GM19099 (cell line): ENCODE results near the gene DYNLRB1.

Source experiments
- POLR2A ChIP-seq: IDR thresholded peaks from 3 replicates; pipeline ENCODE4 v1.6.1; 2011; ENCODE audit warnings: low read depth; ENCODE audit not compliant: insufficient read length; ENCODE audit errors: extremely low read depth

The DYNLRB1 gene

DNA sequence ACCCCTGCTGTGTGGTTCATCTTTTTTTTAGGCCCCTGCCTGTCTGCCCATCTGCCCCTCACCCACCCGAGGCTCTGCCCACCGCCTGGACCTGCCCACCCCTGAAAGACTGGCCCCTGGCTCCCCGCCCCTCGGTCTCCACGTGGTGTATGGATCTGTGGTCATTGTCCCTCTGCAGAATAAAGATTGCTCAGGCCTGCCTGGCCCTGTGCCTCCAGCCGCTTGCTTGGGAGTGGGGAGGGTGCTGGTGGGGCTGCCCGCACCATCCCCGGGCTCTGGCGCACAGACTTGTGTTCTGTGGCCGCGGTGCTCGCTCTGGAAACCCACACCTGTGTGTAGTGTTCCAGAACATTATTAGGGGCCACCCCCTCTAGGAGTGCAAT lies 43.9 kb downstream of the DYNLRB1 start:
- TF ChIP-seq POLR2A = no peak

DNA sequence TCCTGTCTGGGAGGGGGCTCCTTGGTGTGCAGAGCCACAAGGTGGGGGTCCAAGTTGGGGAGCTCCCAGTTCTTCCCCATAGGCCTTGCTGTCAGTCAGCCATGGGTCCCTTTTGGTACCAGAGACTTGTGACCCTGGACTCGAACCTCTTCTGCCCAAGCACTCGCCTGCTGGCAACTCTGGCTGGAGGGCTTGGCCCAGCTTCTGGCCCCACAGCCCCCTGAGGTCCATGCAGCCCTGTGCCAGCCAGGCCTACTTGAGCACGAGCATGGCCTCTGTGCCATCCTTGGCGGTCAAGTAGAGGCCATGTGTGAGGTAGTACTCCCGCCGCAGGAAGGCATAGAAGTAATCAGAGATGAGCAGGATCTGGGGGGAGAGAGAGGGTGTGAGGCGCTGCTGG lies 44.4 kb downstream of the DYNLRB1 start:
- no peak for TF ChIP-seq POLR2A

DNA sequence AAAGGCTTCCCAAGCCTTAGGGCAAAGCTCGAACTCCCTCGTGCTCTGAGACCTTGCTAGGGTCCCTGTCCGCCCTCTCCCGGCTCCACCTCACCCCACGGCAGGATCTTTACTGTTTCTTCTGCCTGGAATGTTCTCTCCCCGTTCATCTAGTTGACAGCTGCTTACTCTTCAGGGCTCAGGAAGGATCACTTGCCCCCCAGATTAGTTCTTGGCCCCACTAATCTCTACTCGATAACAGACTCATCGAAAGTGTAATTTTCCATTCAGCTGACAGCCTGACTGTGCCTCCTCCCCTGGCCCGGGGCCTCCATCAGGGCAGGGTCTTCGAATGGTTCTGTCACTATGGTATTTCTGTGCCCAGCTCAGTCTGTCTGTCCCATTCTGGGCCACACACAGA lies 45.4 kb downstream of the DYNLRB1 start:
- TF ChIP-seq POLR2A = no peak

DNA sequence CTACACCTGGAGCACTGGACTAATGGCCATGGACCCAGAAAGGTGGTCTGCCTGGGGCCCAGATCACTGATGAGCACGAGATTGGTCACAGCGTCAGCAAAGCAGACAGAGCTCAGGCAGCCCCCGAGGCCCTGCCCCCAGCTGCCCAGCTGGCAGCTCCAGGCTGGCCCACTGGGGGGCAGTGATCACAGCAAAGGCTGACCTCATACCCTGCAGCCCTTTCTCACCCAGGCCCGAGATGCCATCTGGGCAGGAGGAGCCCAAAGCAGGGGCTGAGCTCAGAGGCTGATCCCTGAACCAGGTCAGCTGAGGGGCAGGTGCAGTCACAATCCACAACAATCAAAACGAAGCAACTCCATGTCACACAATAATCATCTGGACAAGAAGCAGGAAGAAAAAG lies 46.4 kb downstream of the DYNLRB1 start:
- no peak for TF ChIP-seq POLR2A

DNA sequence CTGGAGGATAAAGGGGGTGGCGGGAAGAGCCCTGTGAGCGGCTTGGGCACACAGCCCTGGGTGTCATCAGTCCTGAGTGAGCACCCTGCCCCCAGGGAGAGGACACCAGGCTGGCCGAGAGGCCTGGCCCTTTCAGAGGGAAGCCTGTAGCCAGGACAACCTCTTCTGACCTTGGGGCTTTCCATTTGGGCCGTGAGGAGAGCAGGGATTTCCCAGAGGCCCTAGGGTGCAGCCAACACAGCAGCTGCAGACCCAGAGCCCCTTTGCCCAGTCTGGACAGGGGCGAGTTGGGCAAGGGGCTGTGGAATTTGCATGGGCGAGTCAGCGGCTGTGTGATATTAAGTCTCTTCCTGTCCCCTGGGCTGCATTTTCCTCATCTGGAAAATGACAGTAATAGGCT lies 48.6 kb downstream of the DYNLRB1 start:
- TF ChIP-seq POLR2A = no peak

DNA sequence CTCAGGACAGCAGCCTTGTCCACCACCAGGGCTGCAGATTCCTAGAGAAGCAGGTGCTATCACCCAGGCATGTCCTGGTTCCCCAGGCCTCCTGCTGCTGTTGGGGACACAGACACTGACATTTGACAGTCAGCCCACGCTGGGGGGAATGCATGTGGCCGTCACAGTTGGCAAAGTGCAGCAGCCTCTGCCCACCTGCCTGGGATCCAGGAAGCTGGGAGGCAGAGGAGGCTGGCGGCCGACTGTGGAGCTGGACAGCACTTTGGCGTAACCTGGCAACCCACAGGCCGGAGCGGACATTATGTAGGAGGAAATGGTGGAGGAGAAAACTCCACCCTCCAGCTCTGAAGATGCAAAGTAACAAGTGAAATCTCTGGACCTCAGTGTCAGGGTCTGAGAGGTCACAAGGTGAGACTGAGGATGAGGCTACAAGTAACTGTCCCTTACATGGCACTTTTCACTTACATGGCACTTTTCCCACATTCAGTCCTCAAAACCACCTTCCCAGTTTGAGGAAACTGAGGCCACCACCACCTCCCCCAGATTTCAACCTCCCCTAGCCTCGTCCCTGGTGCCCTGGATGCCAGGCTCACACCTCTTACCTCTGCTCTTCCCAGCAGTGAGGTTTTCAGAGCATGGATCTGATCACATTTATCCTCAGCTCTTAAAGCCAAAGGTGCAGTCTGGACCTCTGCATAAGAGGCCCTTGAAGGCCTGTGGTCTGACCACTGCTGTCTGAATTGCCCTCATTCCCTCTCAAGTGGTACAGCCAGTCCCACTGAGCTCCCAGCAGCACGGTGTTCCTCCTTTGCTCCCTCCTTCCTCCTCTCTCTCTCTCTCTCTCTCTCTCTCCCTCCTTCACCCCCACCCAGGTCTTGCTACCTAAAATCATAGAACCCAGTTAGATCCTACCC lies 51.0 kb downstream of the DYNLRB1 start:
- TF ChIP-seq POLR2A = no peak

DNA sequence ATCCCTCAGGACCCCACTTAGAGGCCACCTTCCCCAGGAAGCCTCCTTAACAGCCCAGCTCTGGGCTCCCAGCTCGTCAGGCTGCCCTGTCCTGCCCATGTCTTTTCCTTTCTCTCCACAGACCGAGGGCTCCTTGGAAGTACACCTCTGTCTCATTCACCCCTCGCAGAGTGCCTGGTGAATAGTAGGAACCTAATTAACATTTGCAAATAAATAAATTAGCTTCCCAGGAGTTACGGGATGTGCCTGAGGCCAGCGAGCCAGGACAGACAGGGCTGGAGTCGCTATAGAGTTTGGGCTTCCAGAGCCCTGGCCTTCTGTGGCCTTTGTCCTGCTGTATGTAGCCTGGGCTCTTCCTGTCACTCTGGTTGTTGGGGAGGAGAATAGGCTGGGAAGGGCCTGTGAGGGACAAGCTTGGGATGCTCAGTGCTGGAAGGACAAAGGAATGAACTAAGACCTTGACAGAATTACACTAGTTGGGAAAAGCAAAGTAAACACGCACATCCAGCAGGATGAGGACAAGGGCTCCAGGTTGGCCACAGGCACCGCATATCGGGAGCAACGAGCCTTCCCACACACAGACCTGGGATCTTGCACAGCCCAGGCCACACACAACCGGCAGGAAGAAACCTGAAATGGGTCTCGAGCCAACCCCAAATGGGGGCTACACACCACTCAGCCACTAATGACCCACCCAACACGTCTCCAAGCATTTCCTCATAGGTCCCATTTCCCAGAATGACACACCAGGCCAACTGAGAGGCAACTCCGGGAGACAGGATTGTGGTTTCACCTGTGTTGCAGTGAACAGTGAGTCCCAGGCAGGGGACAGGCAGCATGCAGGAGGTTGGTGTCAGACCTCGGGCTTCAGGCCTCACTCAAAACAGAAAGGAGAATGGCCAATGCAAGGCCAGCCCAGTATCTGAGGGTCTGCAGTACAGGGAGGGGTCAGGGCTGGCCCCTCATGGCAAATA lies 52.0 kb downstream of the DYNLRB1 start:
- TF ChIP-seq POLR2A = no peak

DNA sequence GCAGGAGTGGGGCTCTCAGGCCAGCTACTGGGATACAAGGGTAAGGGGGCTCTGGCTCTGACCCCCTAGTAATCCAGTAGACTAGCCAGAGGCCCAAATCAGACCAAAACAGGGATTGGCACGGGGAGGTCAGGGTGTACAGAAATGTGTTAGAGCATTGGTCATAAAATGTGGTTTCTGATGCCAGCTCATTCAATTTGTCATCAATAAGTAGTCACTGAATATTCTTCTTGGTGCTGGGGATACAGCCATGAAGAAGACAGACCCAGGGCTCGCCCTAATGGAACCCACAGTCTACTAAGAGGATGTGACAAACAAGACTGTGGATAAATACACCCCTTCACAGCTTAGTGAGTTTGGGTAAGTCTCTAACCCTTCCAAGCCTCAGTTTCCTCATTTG lies 53.4 kb downstream of the DYNLRB1 start:
- TF ChIP-seq POLR2A = no peak

DNA sequence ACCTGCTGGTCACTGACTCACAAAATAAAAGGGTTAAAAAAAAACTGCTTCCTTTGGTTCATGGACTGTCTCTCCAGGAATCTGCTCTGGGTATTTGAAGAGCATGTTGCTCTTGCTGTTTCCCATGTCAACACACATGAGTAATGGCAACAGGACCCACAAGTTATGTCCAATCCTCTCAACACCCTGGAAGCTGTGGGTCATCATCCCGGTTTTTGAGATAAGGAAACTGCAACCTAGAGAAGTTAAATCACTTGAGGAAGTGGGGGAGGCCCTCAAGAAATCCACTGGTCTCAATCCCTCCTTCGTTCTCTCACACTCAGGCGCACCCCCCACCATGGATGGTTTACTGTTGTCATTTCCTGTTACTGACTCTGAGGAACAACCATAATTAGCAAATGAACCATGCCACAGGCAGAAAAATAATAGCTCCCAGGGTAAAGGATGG lies 54.7 kb downstream of the DYNLRB1 start:
- no peak for TF ChIP-seq POLR2A

DNA sequence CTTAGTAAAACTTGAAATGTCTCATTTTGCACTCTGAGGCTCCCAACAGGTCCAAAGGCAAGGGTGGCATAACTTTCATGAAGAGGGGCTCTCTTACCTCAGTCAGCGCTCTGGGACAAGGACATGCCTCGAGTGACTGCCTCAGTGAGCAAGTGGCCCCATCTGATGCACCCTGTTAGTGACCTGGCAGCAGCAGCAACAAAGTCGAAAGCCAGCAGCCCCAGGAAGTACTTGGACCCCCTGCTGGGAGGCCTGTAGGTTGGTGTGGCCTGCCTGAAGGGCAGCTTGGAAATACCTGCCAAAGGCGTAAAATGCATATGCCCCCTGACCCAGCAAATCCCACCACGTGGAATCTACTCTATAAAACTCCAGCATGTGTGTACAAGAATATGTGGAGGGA lies 55.5 kb downstream of the DYNLRB1 start:
- no peak for TF ChIP-seq POLR2A

DNA sequence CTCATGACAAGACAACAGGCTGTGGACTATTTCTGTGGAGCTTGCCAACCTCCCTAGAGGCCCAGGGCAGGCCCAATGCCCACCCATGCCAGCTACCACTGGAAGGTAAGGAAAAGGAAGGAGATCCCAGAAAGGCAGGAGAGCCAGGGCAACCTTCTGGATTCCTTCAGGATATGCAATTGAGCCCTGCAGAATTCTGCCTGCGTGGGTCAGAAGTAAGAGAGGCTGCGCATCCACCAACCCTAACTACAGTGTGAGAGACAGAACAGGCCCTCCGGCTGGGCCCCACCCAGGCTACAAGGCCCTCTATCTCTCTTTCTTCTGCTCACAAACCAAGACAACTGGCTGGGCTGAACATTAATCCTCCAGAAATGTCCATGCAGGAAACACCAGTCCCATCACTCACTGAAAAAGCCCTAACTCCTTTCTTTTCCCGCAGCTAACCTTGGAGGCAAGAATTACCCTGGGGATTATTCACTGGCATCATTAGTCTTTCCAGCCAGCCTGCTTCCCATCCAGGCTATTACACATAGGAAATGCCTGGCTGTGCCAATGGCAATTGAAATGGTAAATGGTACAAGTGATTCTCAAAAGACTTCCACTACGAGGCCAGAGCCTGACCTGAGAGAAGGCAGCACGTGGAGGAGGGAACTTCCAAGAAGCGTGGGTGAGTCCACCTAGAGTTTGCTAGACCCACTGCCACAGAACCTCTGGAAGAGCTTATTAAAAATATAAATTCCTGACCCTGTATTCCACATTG lies 57.5 kb downstream of the DYNLRB1 start:
- no peak for TF ChIP-seq POLR2A

DNA sequence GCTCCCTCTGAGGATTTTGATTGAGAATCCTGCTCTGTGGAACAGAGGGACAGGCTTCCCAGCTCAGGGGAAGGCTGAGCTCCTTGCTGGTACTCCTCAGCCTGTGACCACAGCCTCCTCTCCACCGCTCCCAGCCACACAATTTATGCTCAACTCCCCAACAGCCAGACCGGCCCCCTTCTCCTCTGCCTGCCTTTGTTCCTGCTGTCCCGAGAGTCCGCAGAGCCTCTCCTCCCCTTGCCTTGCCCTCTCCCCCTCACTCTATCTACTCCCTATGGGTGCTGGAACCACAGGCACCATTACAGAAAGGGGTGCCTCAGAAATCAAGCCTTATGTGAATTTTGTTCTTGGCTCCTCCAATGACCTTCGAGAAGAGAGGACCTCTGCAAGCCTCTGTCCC lies 58.2 kb downstream of the DYNLRB1 start:
- no peak for TF ChIP-seq POLR2A

DNA sequence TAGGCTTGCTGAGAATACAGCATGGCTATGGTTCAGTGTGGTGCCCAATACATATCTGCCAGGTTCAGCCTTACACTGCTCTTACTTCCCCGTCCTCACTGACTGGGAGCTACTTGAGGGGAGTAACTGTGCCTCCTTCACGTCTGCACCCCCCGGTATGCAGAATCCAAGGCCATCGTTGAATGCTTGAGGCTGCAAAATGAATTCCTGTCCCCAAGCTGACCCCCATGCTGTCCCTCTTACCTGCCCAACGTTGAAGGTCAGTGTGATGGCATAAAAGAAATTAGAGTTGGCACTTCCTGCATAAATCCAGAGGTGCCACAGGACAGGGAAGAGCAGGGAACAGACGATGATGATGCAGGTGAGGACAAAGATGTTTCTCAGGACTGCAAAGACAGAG lies 58.6 kb downstream of the DYNLRB1 start:
- TF ChIP-seq POLR2A = no peak

DNA sequence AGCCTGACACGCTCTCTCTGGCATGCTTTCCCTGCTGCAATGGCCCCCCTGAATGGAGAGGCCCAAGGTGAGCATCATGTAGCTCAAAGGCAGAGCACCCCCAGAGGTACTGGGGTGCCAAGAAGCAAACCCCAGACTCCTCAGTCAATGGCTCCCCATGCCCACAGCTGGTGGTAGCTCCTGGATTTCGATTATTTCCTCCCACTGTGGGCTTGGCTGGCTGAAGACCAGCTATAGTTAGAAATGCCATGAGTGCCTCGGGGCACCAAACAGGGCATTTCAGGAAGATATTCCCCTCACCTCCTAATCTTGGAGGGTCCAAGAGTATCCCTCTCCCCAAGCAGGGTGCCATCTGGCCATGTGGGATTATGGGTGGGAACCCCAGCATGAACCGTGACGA lies 59.0 kb downstream of the DYNLRB1 start:
- no peak for TF ChIP-seq POLR2A

DNA sequence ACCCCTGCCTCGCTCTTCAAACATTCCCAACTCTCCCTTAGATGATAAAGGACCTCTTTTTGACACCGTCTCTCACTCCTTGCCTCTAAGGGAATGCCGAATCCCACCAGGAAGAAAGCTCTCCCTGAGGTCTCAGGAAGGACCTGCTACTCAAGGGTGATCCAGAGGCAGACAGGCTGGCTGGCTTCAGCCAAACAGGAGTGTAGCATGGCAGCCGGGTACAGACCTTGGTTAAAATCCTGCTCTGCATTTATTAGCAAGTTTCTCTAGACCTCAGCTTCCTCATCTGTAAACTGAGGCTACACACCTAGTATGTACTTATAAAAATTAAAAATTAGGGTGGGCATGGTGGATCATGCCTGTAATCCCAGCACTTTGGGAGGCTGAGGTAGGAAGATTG lies 59.5 kb downstream of the DYNLRB1 start:
- TF ChIP-seq POLR2A = no peak
